HG03025 (cell line): ENCODE results near the gene FLNB.

Experiments
- ATAC-seq: cut with Tn5 transposase; IDR thresholded peaks from one replicate; pipeline ENCODE4 v1.9.1; 2021; ENCODE audit warnings: mild to moderate bottlenecking, moderate library complexity; ENCODE audit not compliant: unreplicated experiment, low FRiP score

The FLNB gene

DNA sequence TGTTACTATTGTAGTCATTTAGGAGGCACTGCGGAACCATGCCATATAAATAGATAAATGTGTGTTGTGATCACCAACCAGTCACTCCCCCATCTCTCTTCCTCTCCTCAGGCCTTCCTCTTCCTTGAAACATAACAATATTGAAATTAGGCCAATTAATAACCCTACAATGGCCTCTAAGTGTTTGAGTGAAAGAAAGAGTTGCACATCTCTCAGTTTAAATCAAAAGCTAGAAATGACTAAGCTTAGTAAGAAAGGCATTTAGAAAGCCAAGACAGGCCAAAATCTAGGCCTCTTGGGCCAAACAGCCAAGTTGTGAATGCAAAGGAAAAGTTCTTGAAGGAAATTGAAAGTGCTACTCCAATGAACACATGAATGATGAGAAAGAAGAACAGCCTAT, 210.7 kb downstream of the FLNB start:
- ATAC-seq, result no peak
